Type B pancreatic cell (in vitro differentiated cells): ENCODE results near the gene TNS3. TPM values are rescaled to one million over a fixed set of nuclear protein-coding genes. Genes with fewer than 3 reads are reported as not detected.
"Not testable (repeated sequence)": the region's sequence is repeated elsewhere in the genome, so short reads cannot be mapped to it uniquely, and the experiment has no call there.

Source experiments
- DNase-seq: peaks from one replicate; pipeline ENCODE4 v3.0.0; 2021; ENCODE audit warnings: mixed read lengths; ENCODE audit not compliant: unreplicated experiment; ENCODE audit errors: extremely low spot score
- H3K27ac Mint-ChIP-seq: 2 replicates; pipeline ENCODE4 v1.8.0; 2021; ENCODE audit warnings: mild to moderate bottlenecking, mixed read lengths
- H3K27me3 Mint-ChIP-seq: 2 replicates; pipeline ENCODE4 v1.8.0; 2021; ENCODE audit warnings: mixed read lengths
- H3K36me3 Mint-ChIP-seq: 2 replicates; pipeline ENCODE4 v1.8.0; 2021; ENCODE audit warnings: mixed read lengths
- H3K4me1 Mint-ChIP-seq: one replicate; pipeline ENCODE4 v1.8.0; 2021; ENCODE audit warnings: mixed read lengths; ENCODE audit not compliant: unreplicated experiment
- H3K4me3 Mint-ChIP-seq: 2 replicates; pipeline ENCODE4 v1.8.0; 2021; ENCODE audit warnings: mild to moderate bottlenecking, mixed read lengths
- H3K9me3 Mint-ChIP-seq: 2 replicates; pipeline ENCODE4 v1.8.0; 2021; ENCODE audit warnings: mixed read lengths
- CTCF ChIP-seq: fragments of 200-600 bp; sonication (generic); conservative IDR thresholded peaks from 2 replicates; pipeline ENCODE4 v1.5.0; 2021; ENCODE audit warnings: antibody characterized with exemption, mild to moderate bottlenecking
- total RNA-seq: library from RNA; stranded (reverse); gene quantifications from 2 replicates; pipeline ENCODE4 v1.2.1, GENCODE V29; 2021; ENCODE audit warnings: low replicate concordance

Gene TNS3
- total RNA-seq, 1 donor from 2014 or later = 138 TPM

DNA sequence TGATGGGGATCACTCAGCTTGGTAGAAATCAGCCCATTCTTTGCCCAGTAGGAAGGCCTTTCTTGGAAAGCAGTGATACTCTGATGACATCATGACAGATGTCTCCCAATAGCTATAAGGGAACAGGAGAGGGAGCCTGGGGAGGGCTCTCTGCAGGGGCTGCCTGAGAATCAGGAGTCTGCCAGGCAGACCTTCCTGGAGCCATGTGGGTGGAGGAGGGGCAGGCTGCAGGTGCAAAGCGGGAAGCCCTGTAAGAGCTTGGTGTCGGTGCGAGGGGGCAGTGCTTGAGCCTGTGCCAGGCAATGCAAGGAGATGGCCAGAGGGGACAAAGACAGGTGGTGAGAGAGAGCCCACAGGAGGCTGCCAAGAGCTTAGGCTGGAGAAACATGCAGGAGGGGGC is 5.0 kb upstream of the TNS3 start:
- H3K4me1 Mint-ChIP-seq = peaks cover 38% of the 10 kb centered on the region
- no peak for DNase-seq
- H3K27me3 Mint-ChIP-seq = peaks cover 16% of the 10 kb centered on the region
- TF ChIP-seq CTCF = no peak
- no peak overlapping the region for H3K4me3 Mint-ChIP-seq
- H3K27ac Mint-ChIP-seq = no peak overlapping the region
- no peaks in the 10 kb centered on the region for H3K36me3 Mint-ChIP-seq
- H3K9me3 Mint-ChIP-seq = peaks cover 11% of the 10 kb centered on the region

DNA sequence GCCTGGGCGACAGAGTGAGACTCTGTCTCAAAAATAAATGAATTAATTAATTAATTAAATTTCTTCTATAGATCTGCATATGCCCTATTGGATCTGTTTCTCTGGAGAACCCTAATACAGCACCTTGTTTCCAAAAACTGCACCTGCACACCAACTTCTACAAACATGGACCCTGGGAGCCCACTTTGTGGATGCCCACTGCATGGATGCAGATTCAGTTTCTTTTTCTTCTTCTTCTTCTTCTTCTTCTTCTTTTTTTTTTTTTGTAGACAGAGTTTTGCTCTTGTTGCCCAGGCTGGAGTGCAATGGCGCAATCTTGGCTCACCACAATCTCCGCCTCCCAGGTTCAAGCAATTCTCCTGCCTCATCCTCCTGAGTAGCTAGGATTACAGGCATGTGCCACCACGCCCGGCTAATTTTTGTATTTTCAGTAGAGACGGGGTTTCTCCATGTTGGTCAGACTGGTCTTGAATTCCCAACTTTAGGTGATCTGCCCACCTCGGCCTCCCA is 4.3 kb upstream of the TNS3 start:
- Mint-ChIP-seq H3K27me3 (peaks cover 16% of the 10 kb centered on the region), H3K4me1 (peaks cover 31% of the 10 kb centered on the region), H3K9me3 (peaks cover 11% of the 10 kb centered on the region)
- not testable (repeated sequence) for H3K4me3 Mint-ChIP-seq, H3K36me3 Mint-ChIP-seq, DNase-seq, H3K27ac Mint-ChIP-seq

DNA sequence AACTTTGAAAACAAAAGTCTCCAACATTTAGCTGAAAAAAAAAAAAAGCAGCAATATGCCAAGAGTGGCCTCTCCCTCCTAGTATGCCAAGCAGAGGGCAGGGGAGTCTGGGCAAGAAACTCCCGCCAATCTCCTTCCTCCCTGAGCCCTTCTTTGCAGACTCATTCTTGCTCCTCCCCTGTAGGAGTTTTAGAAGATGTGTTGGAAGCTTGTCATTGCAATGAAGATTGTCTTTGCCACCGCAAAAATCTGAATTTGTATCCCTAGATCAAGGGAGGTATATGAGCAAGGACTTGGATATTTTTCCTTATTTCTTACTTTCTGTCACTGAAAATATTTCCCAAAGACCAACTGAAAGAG is 2.6 kb upstream of the TNS3 start:
- Mint-ChIP-seq H3K27me3 (peaks cover 16% of the 10 kb centered on the region), H3K4me3 (peak overlapping the region; percentile 41), H3K27ac (no peak overlapping the region), H3K36me3 (no peaks in the 10 kb centered on the region), H3K9me3 (peaks cover 11% of the 10 kb centered on the region), H3K4me1 (peaks cover 41% of the 10 kb centered on the region)
- no peak for DNase-seq
- no peak for TF ChIP-seq CTCF

DNA sequence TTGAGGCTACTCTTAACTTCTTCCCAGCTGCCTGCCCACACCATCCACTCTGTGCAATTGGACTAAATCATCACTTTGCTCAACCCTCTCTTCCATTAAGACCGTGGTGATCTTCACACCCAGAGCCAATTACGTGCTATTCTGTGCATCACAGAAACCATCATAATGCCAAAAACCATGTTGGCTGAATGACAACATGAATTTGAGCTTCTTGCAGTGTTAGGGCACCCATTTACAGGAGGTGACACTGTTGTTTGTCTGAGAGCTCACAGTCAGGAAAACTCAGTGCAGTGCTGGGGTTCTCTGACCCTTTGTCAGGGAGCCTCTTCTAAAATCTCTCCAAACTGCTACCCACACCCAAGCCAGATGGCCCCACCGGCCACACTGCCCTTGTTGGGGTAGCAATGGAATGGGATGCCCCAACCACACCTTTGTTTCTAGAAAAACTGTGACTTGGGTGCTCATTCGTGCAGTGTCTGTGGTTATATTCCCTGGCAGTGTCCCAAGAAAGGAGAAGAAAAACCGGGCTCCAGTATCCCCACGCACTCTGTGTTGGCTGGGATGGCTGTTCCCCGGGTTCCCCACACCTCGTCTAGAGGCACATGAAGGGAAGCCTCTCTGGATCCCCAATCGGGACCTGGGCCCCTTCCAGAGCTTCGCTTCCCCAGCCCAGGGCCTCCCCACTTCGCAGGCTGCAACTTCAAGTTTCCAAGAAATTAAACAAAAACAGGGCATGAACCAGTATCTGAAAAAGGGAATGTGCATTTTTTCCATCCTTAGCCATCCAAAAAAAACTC is 2.0 kb upstream of the TNS3 start:
- Mint-ChIP-seq H3K9me3 (peaks cover 11% of the 10 kb centered on the region), H3K27ac (peak overlapping the region; percentile 82), H3K4me3 (peak overlapping the region; percentile 42), H3K4me1 (peaks cover 47% of the 10 kb centered on the region), H3K27me3 (peaks cover 16% of the 10 kb centered on the region), H3K36me3 (no peaks in the 10 kb centered on the region)
- DNase-seq = no peak
- TF ChIP-seq CTCF = no peak

GRCh38 chr7:47582764-47583738 is 1.1 kb upstream of the TNS3 start:
- Mint-ChIP-seq H3K4me1 (peaks cover 47% of the 10 kb centered on the region), H3K9me3 (peaks cover 11% of the 10 kb centered on the region)

More at GRCh38 chr7:47582764-47583738, 1.1 kb upstream of the TNS3 start:
- Mint-ChIP-seq H3K4me3 (peak overlapping the region; percentile 89), H3K27me3 (peaks cover 13% of the 10 kb centered on the region), H3K27ac (peak overlapping the region; percentile 82), H3K36me3 (no peaks in the 10 kb centered on the region)
- DNase-seq = no peak
- TF ChIP-seq CTCF = no peak
